Superior temporal gyrus (tissue), 1 donor: ENCODE results near the gene VPS13D.

ENCODE experiments used
- DNase-seq: peaks from one replicate; pipeline ENCODE4 v3.0.0-alpha.2; 2016; ENCODE audit errors: extremely low spot score

VPS13D gene

DNA sequence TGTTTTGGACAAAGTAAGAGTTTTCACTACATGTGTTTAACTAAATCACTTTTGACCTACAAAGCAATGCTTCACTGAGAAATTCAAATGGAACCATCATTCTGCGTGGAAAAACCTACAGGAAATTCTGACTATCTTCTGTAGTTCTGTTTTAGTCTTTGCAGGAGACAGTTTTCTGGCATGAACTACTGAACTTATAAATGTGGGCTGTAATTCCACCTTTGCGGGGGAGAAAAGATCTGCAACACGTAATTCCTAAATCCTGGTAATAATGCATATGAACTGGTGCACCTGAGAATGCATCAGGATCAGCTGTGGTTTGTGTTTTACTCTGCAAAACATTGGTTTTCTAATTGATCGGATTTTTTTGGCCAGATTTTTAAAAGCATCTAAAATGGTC, 106.0 kb downstream of the VPS13D start:
- DNase-seq, result no peak

DNA sequence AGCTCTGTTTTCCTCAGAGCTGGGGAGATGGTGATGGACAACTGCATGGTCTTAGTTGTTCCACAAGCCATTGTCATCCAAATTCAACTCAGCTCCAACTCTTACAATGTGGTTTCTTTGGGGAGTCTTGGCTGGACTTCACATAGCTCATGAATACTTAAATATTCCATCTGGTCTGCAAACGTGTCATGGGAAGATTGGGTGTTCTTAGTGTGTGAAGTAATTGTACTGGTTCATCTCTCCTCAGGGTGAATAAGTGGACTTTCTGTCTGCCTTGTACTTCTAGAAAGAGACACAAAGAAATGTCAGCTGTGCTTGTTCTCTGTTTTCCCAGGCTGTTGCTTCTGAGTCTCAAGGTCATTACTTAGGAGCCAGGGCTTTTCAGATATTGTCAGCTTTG, 106.6 kb downstream of the VPS13D start:
- DNase-seq, result no peak

GRCh38 chr1:12338017-12338416, 108.2 kb downstream of the VPS13D start:
- peak; percentile 71 for DNase-seq

GRCh38 chr1:12338823-12339222, 109.0 kb downstream of the VPS13D start:
- no peak for DNase-seq

DNA sequence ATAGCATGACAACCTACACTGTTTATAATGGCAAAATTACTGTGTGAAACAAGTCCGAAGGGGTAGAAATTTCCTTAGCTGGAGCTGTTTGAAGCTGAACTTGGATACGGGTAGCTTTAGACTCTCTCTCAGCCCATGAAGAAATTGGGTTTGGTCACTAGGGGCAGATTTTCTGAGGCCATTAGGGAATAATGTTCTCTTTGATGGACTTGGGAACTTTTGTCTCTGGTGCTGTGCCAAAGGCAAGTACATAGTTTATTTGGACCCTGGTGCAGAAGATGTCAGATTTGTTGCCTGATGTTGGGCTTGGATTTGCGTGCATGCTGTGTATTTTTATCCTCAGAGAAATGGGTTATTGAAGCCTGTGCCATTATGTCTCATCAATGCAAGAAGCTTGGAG, 109.6 kb downstream of the VPS13D start:
- DNase-seq, result peak; percentile 54

DNA sequence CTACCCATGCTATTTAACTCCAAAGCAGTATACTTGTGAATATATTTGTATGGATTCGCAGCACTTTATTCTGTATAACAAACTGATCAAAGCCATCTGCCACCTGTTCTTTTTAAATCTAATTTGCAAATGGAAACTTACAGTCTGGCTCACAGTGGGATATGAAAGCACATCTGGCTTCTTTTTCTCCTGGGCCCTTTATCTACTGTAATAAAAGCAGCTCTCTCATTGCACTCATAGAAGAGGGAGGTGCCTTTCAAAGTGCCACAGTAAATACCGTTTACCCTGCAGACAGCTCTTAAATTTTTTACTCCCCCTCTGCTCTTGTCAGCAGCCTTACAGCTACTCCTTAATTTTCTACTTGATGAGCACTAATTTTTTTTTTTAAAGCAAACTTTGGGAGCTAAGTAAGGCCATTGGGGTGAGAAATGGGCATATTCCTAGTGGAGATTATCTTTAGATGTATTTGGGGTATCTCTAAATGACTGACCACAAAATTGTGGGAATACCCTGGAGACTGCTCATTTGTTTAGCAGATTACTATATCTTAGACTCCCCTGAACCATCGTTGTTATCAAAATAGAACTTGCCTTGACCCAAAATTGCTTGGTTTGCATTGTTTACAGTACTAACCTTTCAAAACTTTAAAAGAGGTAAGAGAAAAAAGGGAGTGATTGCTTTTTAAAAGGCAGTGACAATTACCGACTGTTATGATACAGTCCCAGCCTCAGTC, 110.1 kb downstream of the VPS13D start:
- no peak for DNase-seq

DNA sequence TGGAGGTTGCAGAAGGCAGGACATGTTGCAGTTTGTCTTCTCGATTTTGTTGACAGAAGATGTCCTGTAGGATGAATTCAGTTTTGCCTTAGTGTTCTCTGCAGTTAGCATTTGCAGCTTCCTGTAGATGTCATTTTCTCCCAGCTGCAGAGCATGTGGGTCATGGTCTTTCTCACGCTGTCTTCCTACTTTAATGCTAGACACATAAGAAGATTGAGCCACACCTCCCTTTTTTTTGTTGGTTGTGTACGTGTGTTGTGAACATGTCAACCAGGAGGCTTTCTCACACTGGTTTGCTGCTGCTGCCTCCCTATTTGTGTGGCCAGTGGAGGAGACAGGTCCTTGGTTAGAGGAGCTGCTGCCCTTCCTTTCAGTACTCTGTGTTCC, 110.7 kb downstream of the VPS13D start:
- DNase-seq, result no peak

DNA sequence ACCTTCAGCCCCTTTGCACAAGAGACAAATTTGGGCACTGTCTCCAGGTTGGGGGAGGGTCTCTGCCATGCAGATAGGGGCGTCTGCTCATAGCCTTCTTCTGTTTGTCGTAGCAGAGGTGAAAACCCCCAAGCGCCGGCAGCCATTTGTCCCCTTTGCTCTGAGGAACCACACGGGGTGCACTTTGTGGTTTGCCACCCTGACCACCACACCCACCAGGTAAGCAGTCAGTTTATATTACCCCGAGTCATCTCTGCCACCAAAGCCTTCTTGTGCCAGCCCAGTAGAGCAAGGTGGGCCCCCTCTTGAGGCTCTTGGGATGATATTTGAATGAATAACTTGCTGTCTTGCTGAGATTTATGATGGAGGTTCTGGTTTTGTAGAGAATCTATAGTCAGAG, 111.8 kb downstream of the VPS13D start:
- no peak for DNase-seq

GRCh38 chr1:12342401-12343003, 112.7 kb downstream of the VPS13D start:
- no peak for DNase-seq

DNA sequence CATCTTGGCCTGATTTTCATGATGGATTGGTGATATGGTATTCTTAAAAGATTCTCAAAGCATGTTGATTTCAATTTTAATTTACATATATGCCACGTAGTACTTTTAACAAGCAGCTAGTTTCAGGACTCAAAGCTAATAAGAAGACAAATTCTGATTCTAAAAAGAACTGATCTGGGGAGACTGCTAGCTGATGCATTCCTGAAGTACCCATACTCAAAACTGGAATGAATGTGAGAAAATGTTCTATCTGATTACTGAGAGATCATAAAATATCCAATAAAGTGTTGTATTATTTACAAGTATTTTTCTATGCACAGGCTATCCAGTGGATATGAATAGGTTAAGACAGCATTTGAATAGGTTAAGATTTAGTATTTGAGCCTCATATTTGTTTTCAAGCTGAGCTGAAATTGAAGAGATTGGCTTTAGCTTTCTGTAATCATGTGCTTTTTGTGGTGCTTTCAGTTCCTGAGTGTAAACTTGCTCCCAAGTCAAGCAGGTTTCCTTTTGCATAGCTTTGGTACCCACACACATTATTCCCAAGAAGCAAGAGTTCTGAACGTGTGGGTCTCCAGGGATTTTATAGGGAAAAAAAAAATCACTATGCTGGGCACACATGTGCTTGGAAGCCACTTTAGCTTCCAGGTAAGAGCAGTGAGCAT, 114.1 kb downstream of the VPS13D start:
- no peak for DNase-seq

DNA sequence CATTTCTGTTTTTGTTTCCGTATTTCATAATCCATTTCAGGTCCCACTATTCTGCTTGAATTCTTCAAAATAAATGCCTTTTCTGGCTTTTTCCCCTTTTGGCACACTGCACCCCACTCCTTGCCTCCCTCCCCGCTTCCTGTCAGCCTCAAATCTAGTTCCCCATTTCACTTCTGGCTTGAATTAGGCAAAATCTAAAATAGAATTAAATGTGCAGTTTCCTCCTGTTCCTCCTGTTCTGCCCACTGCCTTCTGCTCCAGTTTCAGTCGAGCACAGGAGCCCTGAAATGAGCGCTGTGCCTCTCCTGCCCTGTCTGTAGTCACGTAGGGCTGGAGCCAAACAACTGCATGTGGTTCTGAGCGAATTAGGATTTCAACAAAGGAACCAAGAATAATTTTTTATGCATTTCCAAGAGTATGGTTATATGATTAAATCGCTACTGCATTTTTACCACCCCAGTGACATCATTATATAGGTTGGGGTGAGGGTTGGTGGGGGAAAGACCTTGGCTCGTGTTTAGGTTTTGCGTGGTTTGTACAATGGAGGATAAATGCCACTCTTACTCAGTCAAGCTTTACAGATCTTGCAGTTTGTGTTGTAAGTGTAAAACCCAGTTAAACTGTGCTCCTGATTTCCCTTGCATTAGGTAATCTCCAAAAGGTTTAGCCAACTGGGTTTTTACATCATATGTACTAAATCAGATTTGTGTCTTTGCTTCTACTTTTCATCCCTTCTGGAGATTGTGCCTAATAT, 114.9 kb downstream of the VPS13D start:
- DNase-seq, result peak; percentile 70

DNA sequence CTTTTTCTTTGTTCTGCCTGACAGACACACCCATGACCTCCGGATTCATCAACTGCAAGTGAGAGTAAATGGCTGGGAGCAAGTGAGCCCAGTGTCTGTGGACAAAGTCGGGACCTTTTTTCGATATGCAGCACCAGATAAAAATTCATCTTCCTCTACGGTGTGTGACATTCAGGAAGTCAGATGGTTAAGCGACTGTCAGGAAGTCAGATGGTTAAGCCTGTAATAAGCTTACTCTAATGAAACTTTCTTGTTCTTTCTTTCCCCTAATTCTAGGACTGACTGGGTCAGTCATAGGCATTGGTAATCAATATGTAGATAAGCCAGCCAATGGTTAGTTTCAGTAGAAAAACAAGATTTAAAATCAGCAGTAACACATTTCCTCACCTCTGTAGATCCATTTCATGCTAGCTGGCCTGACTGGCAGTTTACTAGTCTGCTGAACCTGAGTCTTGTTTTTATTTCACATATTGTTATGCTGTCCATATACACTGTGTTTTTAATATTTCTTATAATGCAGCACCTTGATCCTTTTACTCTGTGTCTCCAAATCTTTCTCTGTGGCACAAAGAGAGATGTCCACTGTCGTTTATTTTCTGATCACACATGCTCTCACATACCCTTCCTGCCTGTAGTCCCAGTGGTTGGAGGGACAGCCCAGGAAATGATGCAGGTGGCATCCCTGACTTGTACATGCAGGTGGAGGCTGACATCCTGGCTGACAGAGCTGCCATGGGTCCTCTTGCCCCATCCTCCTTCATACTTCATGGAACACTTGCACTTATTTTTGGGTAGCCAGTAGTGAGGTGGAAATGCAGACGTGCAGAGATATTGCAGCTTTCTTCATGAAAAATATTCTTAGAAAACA, 115.8 kb downstream of the VPS13D start:
- peak; percentile 26 for DNase-seq

DNA sequence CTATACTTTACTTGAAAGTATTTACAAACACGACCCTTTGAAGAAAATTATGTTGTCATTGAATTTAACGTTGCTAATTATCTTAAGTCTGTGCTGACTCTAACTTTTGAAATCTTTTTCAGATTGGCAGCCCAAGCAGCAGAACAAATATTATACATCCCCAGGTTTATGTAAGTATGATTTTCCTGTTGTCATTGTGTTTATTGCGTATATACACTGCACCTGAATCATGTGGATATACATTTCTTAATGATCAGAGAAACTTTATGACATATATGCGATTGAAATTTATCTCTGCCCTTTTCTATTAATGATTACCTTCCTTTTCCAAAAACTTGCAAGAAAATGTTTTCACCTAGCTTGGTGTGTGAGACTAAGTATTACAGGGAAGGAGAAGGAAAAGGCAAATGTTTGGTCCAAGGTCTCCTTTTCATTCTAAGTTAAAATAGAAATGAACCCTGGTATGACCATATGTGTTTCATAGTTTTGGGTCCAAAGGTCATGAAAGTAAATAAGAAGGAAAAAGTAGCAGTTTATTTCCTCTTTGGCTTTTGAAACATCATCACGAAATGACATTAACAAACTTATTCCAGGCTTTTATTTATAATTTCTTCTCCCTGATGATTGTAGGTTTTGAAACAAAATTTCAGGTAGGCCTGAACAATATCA, 116.8 kb downstream of the VPS13D start:
- DNase-seq, result no peak

- no peak for DNase-seq
Measured at GRCh38 chr1:12348113-12348512, 118.3 kb downstream of the VPS13D start.

DNA sequence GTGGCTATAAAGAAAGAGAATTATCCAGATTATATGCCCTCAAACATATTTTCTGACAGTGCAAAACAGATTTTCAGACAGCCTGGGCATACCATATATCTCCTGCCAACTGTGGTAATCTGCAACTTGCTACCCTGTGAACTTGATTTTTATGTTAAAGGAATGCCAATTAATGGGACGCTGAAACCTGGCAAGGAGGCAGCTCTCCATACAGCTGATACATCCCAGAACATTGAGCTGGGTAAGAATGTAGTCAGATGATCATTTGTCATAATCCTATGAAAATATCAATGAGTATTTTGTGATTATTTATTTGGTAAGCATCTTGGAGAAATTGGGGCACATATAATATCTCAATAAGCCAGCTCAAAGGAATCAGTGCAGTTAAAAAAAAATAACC, 124.2 kb downstream of the VPS13D start:
- DNase-seq, result no peak

- no peak for DNase-seq
Measured at GRCh38 chr1:12356004-12356890, 126.4 kb downstream of the VPS13D start.

DNA sequence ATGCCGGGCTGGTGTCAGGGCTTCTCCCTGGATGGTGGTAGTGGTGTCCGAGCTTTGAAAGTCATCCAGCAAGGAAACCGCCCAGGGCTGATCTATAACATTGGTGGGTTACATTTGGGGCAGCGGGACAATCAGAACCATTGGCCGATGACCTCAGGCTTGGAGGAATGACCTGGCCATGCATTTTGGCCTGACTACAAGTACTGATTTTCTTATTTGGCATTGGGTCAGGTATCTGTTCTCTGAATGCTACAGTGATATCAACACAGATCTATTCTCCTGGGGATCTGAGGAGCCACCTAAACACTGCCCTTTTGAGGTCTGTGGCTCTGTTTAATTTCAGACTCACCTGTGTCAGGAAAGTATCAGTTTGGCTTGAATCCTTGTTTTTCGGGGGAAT, 128.7 kb downstream of the VPS13D start:
- DNase-seq, result no peak

- DNase-seq, result no peak
Measured at GRCh38 chr1:12359359-12360133, 129.7 kb downstream of the VPS13D start.

DNA sequence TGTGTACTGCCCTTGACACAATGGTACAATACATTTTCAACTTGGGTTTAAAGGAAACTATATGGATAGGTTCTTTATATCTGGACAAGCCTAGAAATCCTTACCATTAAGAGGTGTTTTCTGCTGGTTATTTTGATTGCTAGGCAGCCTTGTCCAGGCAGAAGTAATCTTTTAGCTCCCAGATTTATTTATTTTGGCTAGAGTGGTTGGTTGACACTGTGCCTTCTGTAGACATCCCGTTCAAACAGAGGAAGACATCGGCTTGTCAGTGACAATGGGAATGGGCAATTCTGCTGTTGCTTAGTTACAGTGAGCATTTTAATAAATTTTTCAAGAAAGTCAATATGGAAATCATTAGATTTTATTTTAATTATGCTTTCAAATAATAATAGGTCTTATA, 138.8 kb downstream of the VPS13D start:
- no peak for DNase-seq
